HCT116 (cell line): ENCODE measurements around the gene INO80C.

ENCODE experiments used
- POLR2A ChIP-seq: IDR thresholded peaks from 2 replicates; pipeline ENCODE4 v1.7.0; 2011; ENCODE audit warnings: borderline replicate concordance; ENCODE audit not compliant: insufficient read depth, insufficient read length; ENCODE audit errors: extremely low read depth
- SP1 ChIP-seq: IDR thresholded peaks from 2 replicates; pipeline ENCODE4 v1.6.1; 2012; ENCODE audit warnings: low read depth

GRCh38 chr18:35524226-35524625 lies 26.5 kb upstream of the INO80C start:
- TF ChIP-seq POLR2A, result no peak
- TF ChIP-seq SP1, result no peak
